Cardiac septum (tissue), 1 donor: Measurements from ENCODE around the gene MYH11. TPM values are rescaled to one million over a fixed set of nuclear protein-coding genes. Genes with fewer than 3 reads are reported as not detected.

ENCODE experiments used
- DNase-seq: peaks from one replicate; pipeline ENCODE4 v3.0.0-alpha.2; 2020; ENCODE audit warnings: low spot score
- intact Hi-C: fragments of 100-400 bp; cut with DNase I; formaldehyde crosslinking; loops from one replicate; pipeline ENCODE4 v1.14.0; 2022
- total RNA-seq: library from RNA; stranded (reverse); fragmentation: NEBNext Ultra II Directional; extraction: Animal tissue kit (Norgen Biotek cat#: 25700); gene quantifications from one replicate; pipeline ENCODE4 v1.2.1, GENCODE V29; 2021
- donor health status: DM: no; HTN: no; CAD: no.

MYH11 gene
- total RNA-seq, 1 donor from 2014 or later: 62.2 TPM

- no peak for DNase-seq
- intact Hi-C loops: no loop called here
Observed at GRCh38 chr16:15785386-15786059, 71.3 kb downstream of the MYH11 start.

DNA sequence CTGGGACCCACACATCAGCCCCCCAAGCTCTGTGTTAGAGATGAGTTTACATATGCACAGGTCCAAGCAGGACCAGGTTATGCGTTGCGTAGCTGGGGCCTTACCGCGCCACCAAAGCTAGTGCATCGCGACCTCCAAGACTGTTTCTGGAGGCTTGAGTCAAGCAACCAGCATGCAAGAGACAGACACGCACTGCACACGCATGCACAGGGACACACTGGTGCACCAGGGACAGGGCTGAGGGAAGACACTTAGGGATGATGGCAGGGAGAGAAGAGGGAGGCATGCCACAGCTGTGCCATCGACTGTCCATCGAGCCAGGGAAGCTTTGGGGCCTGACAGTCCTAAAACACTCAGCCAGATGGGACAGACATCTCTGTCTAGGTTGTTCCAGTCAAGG is 72.8 kb downstream of the MYH11 start:
- DNase-seq: no peak
- intact Hi-C loops: no loop called here

DNA sequence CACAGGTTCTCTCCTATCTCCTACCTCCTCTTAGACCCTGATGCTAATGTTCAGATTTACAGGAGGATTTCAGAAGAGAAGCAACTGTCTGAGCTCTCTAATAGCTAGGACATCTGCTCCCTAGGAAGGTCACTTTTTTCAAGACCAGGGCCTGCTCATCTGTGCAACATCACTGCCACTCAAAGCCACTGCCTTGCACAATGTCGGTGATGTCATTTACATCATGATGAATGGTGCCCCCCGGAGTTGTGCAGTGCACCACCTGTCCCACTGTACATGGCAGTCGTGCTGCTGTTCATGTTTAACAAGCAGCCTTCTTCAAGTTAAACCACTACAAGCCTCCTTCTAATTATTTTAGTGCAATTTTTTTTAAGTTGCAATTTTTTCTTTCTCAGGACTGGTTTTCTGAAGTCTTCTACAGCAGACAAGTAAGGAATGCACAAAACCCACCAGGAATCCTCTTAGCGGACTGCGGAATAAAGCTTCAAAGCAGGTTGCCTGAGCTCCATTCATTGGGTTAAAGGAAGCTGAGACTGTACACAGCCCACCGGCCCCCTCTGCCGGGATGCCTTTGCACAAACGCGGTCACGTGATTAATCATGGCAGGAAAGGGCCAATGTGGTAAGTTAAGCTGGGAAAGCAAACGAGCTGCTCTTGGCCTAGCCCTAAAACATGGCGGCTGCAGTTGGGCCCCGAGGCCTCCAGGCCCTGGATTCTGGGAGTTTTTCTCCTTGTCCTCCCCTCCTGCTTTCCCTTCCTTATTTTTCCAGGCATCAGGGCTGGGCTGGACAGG is 74.1 kb downstream of the MYH11 start:
- intact Hi-C loops: no loop called here
- no peak for DNase-seq

DNA sequence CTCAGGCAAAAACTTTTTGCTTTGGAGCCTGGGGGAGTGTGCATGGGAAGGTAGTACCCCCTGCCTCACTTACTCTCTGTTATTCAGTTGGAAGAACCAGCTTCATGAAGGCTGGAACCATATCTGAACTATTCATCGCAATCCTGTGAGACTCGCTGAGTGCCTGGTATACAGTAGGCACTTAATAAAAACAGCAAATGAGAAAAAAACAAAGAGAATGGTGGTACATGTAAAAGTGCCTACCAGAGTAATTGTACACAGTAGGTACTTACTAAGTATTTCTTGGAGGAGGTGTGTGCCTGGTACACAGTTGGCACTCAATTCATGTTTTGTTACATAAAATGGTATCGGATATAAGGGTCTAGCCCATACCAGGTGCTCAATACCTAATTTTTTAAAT is 75.2 kb downstream of the MYH11 start:
- no peak for DNase-seq

DNA sequence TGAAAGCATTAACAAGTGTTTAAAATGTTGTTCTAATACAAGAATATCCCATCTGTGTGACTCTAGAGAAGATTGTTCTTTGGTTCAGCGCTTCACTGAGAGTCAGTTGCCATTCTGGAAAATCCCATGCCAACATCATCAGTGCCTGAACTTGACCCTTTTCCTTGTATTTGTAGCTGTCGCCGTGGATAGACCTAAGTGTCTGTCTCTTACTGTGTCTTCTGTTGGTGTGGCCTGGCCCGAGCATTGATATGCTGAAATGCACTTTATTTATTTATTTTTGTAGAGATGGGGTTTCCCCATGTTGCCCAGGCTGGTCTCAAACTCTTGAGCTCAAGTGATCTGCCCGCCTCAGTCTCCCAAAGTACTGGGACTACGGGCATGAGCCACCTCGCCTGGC is 76.0 kb downstream of the MYH11 start:
- intact Hi-C loops: no loop called here
- no peak for DNase-seq

More for the DNA sequence above, 75.2 kb downstream of the MYH11 start:
- intact Hi-C loops: no loop called here

- intact Hi-C loops: loop anchor here (5.0 kb wide), 1 partner anchor 37 kb away; no protein-coding TSS in a partner anchor
Observed at GRCh38 chr16:15779664-15780351, 77.0 kb downstream of the MYH11 start.

DNA sequence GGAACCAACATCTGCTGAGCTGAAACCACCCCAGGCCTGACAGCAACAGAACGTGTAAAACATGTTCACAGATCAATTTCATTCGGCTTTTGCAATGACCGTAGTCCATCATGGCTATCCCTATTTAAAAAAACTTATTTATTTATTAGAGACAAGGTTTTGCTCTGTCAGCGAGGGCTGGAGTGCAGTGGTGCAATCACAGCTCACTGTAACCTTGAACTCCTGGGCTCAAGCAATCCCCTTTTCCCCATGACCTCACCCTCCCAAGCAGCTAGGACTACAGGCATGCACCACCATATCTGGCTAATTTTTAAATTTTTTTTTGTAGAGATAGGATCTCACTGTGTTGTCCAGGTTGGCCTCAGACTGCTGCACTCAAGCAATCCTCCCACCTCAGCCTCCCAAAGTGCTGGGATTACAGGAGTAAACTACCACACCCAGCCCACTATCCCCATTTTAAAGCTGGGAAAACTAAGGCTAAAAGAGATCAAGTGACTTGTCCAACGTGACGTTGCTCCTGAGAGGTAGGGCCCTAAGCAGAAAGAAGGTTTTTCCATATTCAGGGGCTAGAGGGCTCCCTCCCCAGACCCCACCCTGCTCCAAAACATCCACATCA is 77.7 kb downstream of the MYH11 start:
- intact Hi-C loops: loop anchor here (5.0 kb wide), 1 partner anchor 38 kb away; no protein-coding TSS in a partner anchor
- no peak for DNase-seq

More at GRCh38 chr16:15779664-15780351, 77.0 kb downstream of the MYH11 start:
- DNase-seq: no peak

DNA sequence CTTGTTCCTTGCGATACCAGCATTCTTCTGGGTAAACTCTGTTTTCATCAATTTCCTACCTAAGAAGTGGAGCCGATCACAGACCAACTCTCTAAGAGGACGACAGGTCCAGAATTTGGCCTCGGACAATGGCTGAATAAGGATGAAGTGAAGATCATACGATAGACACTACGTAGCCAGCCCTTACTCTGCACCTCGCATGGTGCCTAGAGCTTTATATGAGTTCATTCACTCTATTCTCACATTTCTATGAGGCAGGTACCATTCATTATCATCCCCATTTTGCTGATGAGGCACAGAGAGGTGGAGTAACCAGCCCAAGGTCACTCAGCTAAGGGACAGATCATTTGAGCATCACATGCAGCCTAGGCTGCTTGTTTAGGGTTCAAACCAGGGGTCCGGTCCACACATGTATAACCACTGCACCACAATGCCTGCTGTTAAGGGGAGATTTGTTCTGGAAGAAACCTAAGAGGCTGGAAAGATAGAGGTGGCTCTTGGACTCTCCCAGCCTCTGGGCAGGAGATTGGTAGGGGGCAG is 78.6 kb downstream of the MYH11 start:
- no peak for DNase-seq
- intact Hi-C loops: loop anchor here (5.0 kb wide), 1 partner anchor 39 kb away; no protein-coding TSS in a partner anchor

- no peak for DNase-seq
- intact Hi-C loops: loop anchor here (5.0 kb wide), 1 partner anchor 40 kb away; no protein-coding TSS in a partner anchor
Observed at GRCh38 chr16:15777533-15778203, 79.2 kb downstream of the MYH11 start.

DNA sequence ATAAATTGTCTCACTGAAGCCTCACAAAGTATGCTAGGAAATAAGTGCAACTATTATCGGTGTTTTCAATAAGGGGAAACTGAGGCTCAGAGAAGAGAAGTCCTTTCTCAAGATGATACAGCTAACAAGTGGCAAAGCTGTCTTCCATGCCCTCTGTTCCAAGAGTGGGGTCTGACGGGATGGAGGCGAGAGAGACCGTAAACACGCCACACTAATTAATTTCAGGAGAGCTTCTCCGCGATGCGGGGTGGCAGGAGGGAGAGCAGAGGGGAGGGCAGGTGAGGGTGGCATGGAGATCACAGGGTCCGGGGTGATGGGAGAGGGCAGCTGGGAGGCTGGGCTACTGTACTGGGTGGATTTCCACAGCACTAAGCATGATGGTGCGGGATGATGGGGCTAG is 80.3 kb downstream of the MYH11 start:
- DNase-seq: no peak
- intact Hi-C loops: loop anchor here (5.0 kb wide), 1 partner anchor 41 kb away; no protein-coding TSS in a partner anchor

GRCh38 chr16:15775663-15776304 is 81.0 kb downstream of the MYH11 start:
- no peak for DNase-seq
- intact Hi-C loops: loop anchor here (5.0 kb wide), 1 partner anchor 42 kb away; no protein-coding TSS in a partner anchor

- intact Hi-C loops: loop anchor here (5.0 kb wide), 1 partner anchor 42 kb away; no protein-coding TSS in a partner anchor
- no peak for DNase-seq
Observed at GRCh38 chr16:15775209-15775608, 81.6 kb downstream of the MYH11 start.

GRCh38 chr16:15773968-15774367 is 82.9 kb downstream of the MYH11 start:
- no peak for DNase-seq
- intact Hi-C loops: no loop called here

DNA sequence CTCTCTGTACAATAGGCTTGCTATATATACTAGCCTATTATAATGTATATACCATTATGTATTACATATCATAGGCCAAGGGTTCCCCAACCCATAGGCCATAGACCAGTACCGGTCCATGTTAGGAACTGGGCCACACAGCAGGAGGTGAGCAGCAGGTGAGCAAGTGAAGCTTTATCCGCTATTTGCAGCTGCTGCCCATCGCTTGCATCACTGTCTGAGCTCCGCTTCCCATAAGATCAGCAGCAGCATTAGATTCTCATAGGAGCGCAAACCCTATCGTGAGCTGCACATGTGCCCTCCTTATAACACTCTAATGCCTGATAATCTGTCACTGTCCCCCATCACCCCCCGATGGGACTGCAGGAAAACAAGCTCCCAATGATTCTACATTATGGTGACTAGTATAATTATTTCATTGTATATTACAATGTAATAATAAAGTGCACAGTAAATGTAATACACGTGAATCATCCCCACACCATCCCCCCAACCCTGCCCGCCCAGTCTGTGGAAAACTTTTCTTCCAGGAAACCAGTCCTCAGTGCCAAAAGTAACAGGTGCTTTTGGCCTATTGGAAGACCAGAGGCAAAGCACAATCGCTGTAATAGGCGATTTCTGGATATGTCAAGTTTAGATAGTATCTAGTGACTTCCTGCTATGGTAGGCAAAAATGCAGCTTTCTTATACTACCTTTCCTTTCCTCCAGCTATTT is 84.1 kb downstream of the MYH11 start:
- no peak for DNase-seq
- intact Hi-C loops: no loop called here

DNA sequence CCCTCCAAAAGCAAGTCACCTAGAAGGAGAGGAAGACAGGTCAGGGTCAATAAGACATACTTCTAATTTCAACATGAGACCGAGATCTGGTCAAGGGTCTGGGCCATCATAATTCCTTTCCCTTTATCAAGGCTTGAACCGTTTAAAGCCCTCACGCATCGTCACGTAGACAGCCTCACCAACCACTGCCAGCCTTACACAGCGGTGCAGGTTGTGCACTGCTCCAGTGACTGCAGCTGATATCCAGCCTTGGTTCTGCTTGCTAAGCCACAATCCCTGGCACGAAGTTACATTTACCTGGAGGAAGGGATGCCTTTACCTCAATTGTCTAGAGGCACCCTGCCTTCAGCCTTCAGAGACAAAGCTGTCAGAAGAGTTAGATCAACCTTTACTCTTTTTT is 85.1 kb downstream of the MYH11 start:
- intact Hi-C loops: no loop called here
- DNase-seq: no peak

- no peak for DNase-seq
- intact Hi-C loops: no loop called here
Observed at GRCh38 chr16:15770512-15770911, 86.3 kb downstream of the MYH11 start.

GRCh38 chr16:15770107-15770506 is 86.7 kb downstream of the MYH11 start:
- intact Hi-C loops: no loop called here
- no peak for DNase-seq

DNA sequence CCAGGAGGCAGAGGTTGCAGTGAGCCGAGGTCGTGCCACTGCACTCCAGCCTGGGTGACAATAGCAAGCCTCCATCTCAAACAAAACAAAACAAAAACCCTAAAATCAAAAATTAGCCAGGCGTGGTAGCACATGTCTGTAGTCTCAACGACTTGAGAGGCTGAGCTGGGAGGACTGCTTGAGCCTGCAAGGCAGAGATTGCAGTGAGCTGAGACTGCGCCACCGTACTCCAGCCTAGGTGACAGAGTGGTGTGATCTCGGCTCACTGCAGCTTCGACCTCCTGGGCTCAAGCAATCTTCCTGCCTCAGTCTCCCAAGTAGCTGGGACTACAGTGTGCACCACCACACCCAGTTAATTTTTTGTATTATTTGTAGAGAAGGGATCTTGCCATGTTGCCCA is 87.6 kb downstream of the MYH11 start:
- intact Hi-C loops: loop anchor here (5.0 to 10.0 kb wide), 3 partner anchors 53 to 426 kb away; no protein-coding TSS in a partner anchor

More for the DNA sequence above, 87.6 kb downstream of the MYH11 start:
- no peak for DNase-seq
